HuH-7 (cell line): ENCODE results near the gene HS3ST5.
A peak's percentile ranks its signal among the peaks of the same experiment; 100 is the strongest.

ENCODE experiments used
- DNase-seq: peaks from one replicate; pipeline ENCODE4 v3.0.0; 2011; ENCODE audit warnings: low spot score

The HS3ST5 gene

DNA sequence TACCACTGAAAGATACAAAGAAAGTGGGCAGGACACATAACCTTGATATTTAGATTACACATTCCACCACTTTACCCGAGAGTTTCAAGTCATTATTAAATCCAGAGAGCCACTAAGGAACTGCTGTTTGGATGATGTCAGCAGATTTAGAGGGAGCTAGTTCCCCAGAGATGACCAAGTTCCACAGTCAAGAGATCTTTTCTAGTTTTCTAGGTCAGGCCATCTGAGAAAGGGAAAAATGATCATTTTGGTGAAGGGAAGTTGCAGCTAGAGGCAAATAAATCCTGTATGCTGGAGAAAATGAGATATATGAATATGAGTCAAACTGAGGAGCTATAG lies 147.8 kb downstream of the HS3ST5 start:
- DNase-seq, result no peak

GRCh38 chr6:114194362-114195026 lies 148.3 kb downstream of the HS3ST5 start:
- DNase-seq, result no peak

DNA sequence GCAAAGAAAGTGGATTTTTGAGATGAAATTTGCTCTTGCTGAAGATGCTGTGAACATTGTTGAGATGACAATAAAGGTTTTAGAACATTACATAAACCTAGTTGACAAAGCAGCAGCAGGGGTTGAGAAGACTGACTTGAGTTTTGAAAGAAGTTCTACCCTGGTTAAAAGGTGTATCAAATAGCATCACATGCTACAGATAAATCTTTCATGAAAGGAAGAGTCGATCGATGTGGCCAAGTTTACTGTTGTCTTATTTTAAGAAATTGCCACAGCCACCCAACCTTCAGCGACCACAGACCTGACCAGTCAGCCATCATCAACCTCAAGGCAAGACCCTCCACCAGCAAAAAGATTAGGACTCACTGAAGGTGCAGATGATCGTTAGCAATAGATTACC lies 155.3 kb downstream of the HS3ST5 start:
- no peak for DNase-seq

GRCh38 chr6:114181664-114182063 lies 161.2 kb downstream of the HS3ST5 start:
- no peak for DNase-seq

DNA sequence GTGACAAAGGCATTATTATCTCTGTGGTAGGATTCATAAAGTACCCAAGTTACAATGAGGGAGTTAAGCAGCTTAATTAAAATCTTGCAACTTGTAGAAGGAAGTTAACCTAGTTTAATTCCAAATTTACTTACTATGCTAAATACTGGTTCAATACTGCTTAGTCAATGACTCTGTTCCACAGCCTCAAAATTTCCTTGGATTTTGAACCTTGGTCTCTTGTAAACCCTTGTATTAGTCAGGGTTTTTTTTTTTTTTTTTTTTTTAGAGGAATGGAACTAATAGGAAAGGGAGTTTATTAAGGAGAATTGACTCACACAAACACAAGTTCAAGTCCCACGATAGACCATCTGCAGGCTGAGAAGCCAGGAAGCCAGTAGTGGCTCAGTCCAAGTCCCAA lies 163.4 kb downstream of the HS3ST5 start:
- no peak for DNase-seq

DNA sequence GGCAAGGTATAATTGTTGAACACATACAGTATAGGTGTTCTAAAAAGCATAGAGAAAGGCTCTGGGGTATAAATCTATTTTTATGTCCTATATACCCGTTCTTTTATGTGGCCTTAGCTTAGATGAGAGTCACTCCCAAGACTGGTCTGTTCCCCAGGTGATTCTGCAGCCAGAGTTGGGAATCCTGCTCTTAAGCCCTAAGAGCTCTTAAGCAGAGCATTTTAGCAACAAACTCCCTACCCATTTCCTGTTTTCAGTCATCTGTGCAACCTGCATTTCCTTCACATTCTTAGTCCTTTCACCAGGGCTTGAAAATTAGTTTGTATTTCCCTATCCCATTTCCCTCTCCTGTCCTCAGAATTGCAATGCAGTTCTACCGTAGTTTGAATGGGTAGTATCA lies 166.1 kb downstream of the HS3ST5 start:
- DNase-seq, result no peak

- DNase-seq, result no peak
These were observed 170.1 kb downstream of the HS3ST5 start for GRCh38 chr6:114172576-114173260.

- no peak for DNase-seq
These were observed 171.3 kb downstream of the HS3ST5 start for GRCh38 chr6:114171473-114171872.

DNA sequence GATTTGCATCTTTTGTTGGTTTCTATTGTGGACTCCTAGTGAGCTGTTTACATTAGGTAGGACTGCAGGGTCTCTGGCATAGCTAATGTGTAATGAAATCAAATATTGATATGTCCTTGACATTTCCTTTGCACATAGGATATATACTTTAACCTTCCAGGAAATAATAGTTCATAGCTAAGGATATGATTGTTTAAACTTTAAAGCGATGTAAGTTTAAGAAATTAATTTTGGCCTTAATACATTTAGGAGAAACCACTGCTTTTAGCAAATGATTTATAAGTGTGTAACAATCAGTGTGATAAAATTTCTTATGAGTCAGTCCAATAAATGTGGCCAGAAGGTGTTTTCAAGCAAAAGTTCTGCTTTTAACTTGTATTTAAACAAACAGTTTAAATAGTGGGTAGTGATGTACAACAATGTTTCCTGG lies 171.8 kb downstream of the HS3ST5 start:
- DNase-seq, result no peak

- DNase-seq, result no peak
These were observed 172.5 kb downstream of the HS3ST5 start for GRCh38 chr6:114170372-114170771.

DNA sequence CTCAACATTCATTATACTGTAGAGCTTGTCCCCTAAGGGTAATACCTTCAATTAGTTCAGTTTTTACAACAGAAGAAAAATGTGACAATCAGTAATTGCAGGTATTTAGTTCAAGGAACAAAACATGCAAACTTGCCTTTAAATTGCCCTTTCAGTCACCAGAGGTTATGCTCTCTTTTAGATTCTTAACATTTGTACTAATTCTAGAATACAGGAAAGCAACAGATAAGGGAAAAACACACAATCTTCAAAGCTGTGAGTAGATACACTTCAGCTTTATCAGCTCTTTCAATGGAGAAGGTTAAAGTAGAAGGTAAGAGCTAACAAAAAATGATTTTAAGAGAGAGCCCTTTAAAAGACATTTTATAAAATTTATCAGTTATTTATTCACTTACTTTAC lies 173.1 kb downstream of the HS3ST5 start:
- no peak for DNase-seq

- DNase-seq, result peak; percentile 26
These were observed 174.9 kb downstream of the HS3ST5 start for GRCh38 chr6:114167583-114168576.

- DNase-seq, result no peak
These were observed 178.6 kb downstream of the HS3ST5 start for GRCh38 chr6:114164207-114164606.

- no peak for DNase-seq
These were observed 180.0 kb downstream of the HS3ST5 start for GRCh38 chr6:114162691-114163347.

DNA sequence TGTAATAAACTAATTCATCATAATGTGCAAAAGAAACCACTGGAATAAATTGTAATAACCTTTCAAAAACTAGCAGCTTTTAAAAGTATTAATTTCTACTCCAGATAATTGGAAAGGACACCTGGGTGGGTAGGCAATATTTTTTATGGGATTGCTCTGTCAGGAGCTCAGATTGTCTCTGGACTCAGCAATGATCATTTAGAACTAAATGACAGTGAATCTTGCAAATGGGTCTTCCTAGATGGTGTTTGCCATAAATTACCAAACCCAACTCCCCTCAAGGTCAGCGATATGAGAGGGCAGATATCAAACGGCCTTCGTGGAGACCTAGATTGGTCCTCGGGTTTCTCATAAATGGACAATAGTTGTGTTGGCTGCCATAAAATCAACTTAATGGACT lies 181.9 kb downstream of the HS3ST5 start:
- no peak for DNase-seq

- no peak for DNase-seq
These were observed 183.1 kb downstream of the HS3ST5 start for GRCh38 chr6:114159727-114160126.

DNA sequence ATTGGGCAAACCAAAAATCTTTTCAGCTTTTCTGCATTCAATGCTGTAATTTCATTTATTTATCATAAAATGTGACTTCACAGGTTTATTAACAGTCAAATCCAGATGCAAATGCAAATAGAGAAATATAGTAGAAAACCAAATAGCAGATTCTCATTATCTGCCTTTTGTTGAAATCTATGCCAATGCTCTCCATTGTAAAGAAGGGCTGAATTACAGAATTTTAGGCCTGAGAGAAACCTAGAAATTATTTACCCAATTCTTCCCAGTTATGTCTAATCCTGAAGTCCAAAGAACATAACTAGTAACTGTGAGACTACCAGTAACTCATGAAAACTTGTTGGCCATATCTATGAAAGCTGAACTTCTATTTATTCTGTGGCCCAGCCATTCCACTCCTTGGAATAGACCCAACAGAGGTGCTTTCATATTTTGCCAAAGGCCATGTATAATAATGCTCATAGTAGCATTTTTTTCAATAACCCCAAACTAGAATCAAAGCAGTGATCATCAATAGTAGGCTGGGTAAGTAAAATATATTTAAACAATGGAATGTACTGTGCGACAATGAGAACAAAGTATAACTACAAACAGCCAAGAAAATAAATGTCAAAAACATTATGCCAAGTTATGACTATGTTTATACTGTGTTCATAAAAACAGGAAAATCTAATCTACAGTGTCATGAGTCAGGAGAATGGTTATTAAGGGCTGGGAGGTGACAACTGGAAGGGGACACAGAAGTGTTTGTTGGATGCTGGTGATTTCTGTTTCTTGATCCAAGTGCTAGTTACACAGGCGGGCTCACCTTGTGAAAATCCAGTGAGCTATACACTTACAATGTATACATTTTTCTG lies 183.8 kb downstream of the HS3ST5 start:
- DNase-seq, result no peak

- no peak for DNase-seq
These were observed 184.4 kb downstream of the HS3ST5 start for GRCh38 chr6:114158411-114158810.

DNA sequence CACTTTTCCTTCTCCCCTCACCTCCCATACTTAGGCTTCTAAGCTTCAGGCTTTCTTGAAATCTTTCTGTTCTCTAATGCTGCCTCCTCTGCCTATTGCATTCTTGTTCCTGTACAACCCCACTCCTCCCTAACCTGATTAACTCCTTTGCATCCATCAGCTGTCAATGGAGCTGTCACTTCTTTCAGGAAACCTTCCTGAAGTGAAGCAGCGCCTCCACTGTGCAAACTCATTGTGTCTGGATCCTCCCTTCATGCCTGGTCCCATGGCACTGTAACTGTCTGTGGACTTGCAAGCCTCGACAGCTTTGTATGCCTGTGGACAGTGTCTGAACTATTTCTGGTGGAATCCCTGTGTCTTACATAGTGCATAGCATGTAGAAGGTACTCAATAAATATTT lies 185.0 kb downstream of the HS3ST5 start:
- DNase-seq, result no peak

DNA sequence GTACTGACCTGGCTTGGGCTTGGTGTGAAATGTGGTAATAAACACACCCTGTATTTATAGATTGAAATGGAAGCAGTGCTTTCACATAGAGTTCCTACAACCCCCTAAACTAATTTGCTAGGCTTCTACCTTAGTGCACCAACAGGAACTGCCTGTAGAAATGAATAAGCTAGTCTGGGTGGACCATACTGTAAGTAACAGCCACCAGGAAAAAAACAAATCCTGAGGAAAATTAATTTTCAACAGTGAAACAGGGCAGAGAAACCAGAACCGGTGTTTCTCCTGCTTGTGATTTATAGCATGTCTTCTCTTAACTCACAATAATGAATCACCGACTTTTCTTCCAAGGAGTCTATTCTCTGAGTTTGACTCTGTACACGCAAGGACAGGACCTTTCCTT lies 187.1 kb downstream of the HS3ST5 start:
- DNase-seq, result no peak

DNA sequence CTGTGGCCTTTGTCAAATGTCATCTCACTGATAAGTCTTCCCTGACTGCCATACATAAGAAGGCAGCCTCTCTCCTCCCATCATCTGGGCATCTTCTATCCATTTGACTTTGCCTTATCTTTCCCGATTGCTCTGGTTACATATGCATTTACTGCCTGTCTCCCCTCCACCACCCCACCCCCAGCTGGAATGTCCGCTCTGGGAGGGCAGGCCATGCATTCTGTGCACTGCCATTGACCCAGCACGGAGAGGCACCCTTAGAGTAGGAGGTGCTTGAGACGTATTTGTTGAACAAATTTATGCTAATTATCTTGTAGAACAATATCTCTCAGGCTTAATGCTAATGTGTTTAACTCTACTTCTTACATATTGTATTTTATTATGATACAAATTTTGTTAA lies 188.0 kb downstream of the HS3ST5 start:
- DNase-seq, result no peak
